ENCODE data around the gene DDOST.
"Not testable (repeated sequence)": the region's sequence is repeated elsewhere in the genome, so short reads cannot be mapped to it uniquely, and the experiment has no call there.

DDOST gene

GRCh38 chr1:20693623-20694022 lies 32.5 kb upstream of the DDOST start:
- H3K4me3 ChIP-seq (ENCODE audit: low read depth, low read length) = no peak overlapping the region

DNA sequence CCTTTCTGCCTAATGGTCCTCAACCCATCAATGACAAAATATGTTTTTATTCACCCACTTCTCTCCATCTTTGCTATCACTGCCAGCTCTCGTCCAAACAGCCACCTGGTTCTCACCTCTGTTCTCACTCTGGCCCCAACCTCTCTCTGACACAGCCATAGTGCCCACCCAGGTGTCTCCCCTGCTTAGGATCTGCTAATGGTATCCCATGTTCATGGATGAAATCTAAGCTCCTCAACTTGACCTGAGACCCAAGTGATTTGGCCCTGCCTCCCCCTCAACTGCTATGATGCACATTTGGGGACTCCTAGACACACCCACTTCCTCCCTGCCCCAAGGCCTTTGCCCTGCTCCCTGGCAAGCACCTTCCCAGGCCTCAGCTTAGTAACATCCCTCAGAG lies 30.7 kb upstream of the DDOST start:
- H3K4me3 ChIP-seq (ENCODE audit: low read depth, low read length) = no peak overlapping the region

- no peak overlapping the region for H3K4me3 ChIP-seq (ENCODE audit: low read depth, low read length)
Measured at GRCh38 chr1:20689645-20690056, 28.5 kb upstream of the DDOST start.

- H3K4me3 ChIP-seq (ENCODE audit: low read depth, low read length) = no peak overlapping the region
Measured at GRCh38 chr1:20686883-20687725, 25.9 kb upstream of the DDOST start.

- no peak overlapping the region for H3K4me3 ChIP-seq (ENCODE audit: low read depth, low read length)
Measured at GRCh38 chr1:20685741-20686140, 24.6 kb upstream of the DDOST start.

DNA sequence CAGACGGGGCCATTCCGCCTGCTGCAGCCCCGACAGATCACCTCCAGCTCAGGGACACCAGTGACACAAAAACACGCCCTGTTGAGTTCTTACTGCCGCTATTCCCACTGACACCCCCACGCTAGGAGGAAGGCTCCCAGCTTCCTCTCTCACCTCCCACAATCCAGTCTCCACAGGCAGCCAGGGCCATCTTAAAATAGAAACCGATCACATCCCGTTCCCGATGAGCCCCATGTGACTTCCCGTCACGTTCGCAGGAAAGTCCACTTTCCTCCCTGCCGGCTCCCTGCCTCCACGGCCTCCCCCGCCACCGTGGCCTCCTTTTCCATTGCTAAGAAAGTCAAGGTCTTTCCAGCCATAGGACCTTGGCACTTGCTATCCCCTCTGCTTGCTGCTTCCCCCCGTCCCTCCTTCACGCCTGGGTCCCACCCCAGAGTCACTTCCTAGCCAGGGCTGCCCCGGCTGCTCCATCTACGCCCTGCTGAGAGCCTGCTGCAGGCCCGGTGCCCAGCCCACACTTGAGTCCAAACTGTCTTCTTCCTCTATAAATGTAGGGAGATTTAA lies 24.0 kb upstream of the DDOST start:
- H3K4me3 ChIP-seq (ENCODE audit: low read depth, low read length) = no peak overlapping the region

GRCh38 chr1:20684651-20685050 lies 23.5 kb upstream of the DDOST start:
- no peak overlapping the region for H3K4me3 ChIP-seq (ENCODE audit: low read depth, low read length)

GRCh38 chr1:20684050-20684620 lies 23.0 kb upstream of the DDOST start:
- no peak overlapping the region for H3K4me3 ChIP-seq (ENCODE audit: low read depth, low read length)

GRCh38 chr1:20683614-20684013 lies 22.4 kb upstream of the DDOST start:
- no peak overlapping the region for H3K4me3 ChIP-seq (ENCODE audit: low read depth, low read length)

DNA sequence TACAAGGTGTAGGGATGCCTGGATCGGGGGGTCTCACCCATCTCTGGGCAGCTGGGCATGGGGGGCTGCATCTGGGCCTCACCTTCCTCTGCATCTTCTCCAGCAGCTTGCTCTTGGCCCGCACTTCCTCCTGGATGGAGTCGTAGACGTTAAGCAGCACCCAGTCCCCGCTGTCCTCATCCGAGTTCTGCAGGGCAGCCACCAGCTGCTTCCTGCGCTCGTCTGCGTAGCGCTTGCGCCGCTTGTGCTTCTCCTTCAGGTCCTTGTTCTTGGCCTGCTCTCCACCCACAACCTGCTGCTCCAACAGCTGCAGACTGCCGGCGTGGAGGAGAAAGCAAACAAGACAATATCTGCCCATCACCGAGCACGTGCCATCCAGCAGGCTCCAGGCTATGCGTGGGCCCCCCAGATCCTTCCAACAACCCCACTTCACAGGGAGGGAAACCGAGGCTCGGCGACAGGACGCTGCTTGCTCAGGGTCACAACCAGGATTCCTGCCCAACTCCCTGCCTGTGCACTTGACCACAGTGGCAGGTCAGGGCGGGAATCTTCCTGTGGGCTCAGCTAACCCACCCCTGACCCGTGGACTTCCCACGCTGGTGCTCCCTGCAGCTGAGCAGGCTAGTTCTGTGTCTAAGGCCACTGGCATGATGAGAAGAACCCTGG lies 21.5 kb upstream of the DDOST start:
- H3K4me3 ChIP-seq (ENCODE audit: low read depth, low read length) = no peak overlapping the region

DNA sequence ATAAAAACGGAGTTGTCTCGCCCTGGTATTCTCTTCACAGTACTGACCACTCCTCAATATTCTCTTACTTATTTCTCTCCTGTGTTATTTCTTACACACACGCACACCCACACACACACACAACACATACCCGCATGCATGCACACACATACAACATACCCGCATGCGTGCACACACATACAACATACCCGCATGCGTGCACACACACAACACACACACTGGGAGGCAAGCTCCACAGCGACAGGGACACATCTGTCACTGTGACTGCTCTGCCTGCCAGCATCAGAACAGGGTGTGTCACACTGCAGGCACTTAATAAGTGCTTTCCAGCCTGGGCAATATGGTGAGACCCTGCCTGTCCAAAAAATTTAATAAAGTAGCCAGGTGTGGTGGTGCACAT lies 20.8 kb upstream of the DDOST start:
- H3K4me3 ChIP-seq (ENCODE audit: low read depth, low read length) = no peak overlapping the region

DNA sequence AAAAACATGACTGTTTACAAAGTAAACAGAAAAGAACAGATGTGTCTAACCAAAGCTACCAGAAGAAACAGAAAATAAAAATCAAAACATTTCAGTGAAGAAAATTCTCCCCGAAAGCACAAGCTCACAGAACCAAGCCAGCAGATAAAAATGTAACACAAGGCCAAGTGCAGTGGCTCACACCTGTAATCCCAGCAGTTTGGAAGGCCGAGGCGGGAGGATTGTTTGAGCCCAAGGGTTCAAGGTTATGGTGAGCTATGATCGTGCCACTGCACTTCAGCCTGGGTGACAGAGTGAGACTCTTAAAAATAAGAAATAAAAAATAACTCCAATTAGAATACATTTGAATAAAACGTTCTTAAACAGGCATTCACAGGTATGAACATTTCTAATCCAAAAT lies 19.1 kb upstream of the DDOST start:
- H3K4me3 ChIP-seq (ENCODE audit: low read depth, low read length) = no peak overlapping the region

DNA sequence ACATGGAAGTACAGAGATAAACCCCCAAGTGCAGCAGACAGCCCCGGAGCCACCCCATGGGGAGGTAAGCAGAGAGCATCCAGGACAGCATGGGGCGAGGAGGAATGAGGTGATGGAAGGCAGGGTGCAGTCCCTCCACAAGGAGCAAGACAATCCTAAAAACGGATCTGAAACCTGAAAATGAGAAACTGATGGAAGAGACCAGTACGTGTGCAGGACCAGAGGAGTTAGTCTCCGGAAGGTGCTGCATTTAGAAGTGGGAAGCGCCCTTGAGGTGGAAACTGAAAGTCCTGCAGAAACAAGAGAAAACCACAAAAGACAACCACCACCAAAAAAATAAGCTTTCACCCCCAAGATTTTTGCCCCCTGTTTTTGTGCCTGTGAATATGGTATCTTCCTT lies 17.4 kb upstream of the DDOST start:
- H3K4me3 ChIP-seq (ENCODE audit: low read depth, low read length) = no peak overlapping the region

- not testable (repeated sequence) for H3K4me3 ChIP-seq (ENCODE audit: low read depth, low read length)
Measured at GRCh38 chr1:20673626-20674025, 12.5 kb upstream of the DDOST start.

- H3K4me3 ChIP-seq (ENCODE audit: low read depth, low read length) = no peak overlapping the region
Measured at GRCh38 chr1:20672265-20672632, 11.1 kb upstream of the DDOST start.

DNA sequence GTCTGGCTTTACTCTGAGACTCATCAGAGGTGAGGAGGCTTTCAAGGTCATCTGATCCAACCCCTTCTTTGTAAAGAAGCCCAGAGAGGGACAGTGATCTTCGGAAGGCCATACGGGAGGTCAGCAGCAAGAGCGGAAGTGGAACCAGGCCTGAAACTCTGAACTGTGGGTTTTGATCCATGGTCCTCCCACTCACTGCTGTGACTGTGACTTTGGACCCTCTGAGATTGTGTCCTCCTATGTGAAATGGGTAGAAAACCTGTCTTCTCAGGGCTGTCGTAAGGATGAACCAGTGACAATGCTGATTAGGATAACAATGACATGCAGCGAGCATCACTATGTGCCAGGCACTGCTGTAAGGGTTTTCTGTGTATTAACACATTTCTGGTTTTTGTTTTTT lies 9.8 kb upstream of the DDOST start:
- no peak overlapping the region for H3K4me3 ChIP-seq (ENCODE audit: low read depth, low read length)

DNA sequence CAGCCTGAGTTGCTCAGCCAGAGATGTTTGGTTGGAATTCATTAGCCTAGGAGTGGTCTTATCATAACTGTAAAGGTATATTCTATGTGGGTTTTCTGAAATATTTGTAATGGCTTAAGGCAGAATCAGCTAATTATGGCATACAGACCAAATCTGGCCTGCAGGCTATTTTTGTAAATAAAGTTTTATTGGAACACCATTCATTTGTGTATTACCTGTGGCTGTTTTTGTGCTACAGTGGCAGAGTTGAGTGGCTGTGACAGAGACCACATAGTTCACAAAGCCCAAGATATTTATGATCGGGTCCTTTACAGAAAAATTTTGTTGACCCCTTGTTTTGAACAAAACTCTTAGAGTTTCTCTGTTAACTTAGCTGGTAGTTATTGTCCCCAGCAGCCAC lies 7.4 kb upstream of the DDOST start:
- no peak overlapping the region for H3K4me3 ChIP-seq (ENCODE audit: low read depth, low read length)

- no peak overlapping the region for H3K4me3 ChIP-seq (ENCODE audit: low read depth, low read length)
Measured at GRCh38 chr1:20666804-20667203, 5.6 kb upstream of the DDOST start.

DNA sequence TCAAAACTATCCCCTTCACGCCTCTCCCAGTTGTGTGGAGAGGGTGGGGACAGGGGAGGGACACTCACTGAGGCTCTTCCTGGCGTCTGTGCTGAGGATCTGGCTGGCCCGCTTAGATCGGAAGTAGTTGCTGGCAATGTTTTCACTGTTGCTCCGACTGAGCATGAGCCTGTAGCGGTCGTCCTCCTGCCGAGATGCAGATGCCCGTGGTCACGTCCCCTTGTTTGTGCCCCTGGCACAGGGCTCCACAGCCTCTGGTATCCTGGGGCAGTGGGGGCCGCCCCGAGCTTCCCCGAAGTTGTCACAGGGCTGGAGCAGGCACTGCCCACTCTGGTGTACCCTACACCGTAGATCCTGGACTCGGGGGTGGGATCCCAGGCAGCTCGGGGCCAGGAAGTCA lies 5.0 kb upstream of the DDOST start:
- H3K4me3 ChIP-seq (ENCODE audit: low read depth, low read length) = no peak overlapping the region

DNA sequence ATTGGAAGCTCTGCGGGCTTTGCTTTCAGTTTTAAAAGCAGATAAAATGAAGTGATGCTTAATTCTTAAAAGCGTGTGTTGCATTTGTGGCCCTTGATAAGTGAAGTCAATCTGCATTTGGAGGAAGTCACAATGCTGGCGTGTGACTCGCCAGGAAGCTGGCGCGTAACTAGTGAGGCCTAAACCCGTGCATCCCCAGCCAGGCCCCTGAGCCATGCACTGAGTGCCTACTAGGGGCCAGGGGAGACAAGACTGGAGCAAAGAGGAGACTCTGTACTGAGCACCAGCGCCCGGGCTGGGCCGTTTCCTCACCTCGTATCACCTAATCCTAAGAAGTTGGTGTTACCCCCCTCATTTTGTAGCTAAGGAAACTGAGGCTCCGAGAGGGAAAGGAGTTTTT lies 4.6 kb upstream of the DDOST start:
- H3K4me3 ChIP-seq (ENCODE audit: low read depth, low read length) = no peak overlapping the region

GRCh38 chr1:20663969-20664715 lies 3.0 kb upstream of the DDOST start:
- no peak overlapping the region for H3K4me3 ChIP-seq (ENCODE audit: low read depth, low read length)
